LNCaP clone FGC (cell line): ENCODE results near the gene TMEM50B.
A peak's percentile ranks its signal among the peaks of the same experiment; 100 is the strongest.
"Not testable (repeated sequence)": the region's sequence is repeated elsewhere in the genome, so short reads cannot be mapped to it uniquely, and the experiment has no call there.

Source experiments
- DNase-seq: peaks from one replicate; pipeline ENCODE4 v3.0.0-alpha.2; 2011; ENCODE audit warnings: low read depth
- H3K4me3 ChIP-seq: 2 replicates; pipeline ENCODE4 v1.5.1; 2011; ENCODE audit warnings: mild to moderate bottlenecking, low read depth, low read length, control low read depth
- CTCF ChIP-seq: IDR thresholded peaks from 2 replicates; pipeline ENCODE4 v1.5.1; 2012; ENCODE audit warnings: mild to moderate bottlenecking; ENCODE audit not compliant: control insufficient read depth, insufficient read depth; ENCODE audit errors: extremely low read depth

The TMEM50B gene

DNA sequence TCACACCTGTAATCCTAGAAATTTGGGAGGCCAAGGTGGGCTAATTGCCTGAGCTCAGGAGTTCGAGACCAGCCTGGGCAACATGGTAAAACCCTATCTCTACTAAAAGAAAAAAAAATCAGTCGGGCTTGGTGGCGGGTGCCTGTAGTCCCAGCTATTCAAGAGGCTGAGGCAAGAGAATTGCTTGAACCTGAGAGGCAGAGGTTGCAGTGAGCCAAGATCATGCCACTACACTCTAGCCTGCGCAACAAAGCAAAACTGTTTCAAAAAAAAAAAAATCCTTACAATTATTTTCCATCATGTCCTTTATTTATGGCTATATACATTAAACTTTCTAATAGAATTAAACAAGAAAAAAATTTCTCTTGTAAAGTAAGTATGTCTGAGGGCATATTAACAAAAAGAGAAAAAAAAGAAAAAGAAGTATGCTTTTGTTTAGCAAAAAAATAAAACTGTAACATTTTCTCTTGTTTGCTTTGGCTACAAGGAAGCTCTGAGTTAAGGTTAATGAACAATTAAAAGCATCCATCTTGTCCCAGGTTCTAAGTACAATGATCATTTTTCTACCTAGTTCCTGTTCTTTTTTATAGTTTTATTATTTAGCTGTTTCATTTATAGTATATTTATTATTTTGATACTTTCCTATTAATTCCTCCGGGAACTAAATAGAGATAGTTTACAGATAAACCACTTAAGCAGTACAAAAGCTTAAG lies 18.1 kb downstream of the TMEM50B start:
- no peak for TF ChIP-seq CTCF
- H3K4me3 ChIP-seq: no peak overlapping the region
- DNase-seq: no peak

- DNase-seq: no peak
- TF ChIP-seq CTCF: no peak
- H3K4me3 ChIP-seq: no peak overlapping the region
Measured at GRCh38 chr21:33458861-33459260, 20.9 kb downstream of the TMEM50B start.

GRCh38 chr21:33455686-33456446 lies 23.9 kb downstream of the TMEM50B start:
- no peak for TF ChIP-seq CTCF

DNA sequence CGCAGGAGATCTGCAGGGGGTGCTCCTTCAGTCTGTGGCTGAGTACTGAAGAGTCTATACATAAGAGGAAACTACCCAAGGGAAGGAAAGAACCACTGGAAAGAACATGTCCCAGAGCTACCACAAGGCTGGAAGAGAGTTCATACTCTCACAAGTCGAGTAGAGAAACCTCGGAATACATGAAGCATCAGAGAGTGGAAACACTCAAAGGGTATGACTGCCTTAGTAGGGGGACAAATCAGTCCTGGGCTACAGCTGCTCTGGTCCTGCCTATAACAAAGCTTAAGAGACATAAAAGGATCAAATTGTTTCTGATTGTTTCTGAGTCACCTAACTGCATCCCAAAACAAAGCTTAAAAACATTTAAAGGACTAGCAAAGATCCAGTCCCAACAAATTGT lies 27.4 kb downstream of the TMEM50B start:
- no peak for TF ChIP-seq CTCF
- H3K4me3 ChIP-seq: no peak overlapping the region
- DNase-seq: no peak

More at GRCh38 chr21:33455686-33456446, 23.9 kb downstream of the TMEM50B start:
- H3K4me3 ChIP-seq: no peak overlapping the region
- no peak for DNase-seq

DNA sequence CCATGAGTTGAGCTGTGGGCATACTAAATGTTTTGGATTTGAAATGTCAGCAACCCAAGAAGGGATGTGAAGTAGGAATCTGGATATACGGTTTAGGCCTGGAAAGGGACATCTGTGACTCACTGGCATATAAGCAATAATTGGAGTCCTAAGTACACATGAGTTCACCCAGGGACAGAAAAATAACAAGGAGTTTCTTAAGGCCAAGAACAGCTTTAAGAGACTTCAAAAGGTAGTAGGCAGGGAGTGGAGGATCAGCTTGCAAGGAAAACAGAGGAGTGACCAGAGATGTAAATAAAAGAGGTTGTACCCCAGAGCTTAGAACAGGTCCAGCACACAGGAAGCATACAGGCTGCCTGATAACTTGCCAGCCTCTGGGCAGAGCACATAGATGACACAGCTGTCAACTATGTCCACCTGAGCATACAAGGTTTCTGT lies 28.1 kb downstream of the TMEM50B start:
- no peak for TF ChIP-seq CTCF
- peak; percentile 83 for DNase-seq
- no peak overlapping the region for H3K4me3 ChIP-seq

GRCh38 chr21:33449616-33450015 lies 30.2 kb downstream of the TMEM50B start:
- DNase-seq: peak; percentile 52
- no peak overlapping the region for H3K4me3 ChIP-seq
- TF ChIP-seq CTCF: no peak

DNA sequence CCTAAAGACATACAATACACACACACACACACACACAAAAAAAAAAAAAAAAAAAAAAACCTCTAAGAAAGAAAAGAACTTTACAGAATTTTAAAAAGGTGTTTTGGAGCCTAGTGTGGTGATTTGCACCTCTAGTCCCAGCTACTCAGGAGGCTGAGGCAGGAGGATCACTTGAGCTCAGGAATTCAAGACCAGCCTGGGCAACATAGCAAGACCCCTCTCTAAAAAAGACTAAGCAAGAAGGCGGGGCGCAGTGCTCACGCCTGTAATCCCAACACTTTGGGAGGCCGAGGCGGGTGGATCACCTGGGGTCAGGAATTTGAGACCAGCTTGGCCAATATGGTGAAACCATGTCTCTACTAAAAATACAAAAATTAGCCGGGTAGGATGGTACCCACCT lies 33.2 kb downstream of the TMEM50B start:
- not testable (repeated sequence) for DNase-seq, H3K4me3 ChIP-seq
